GM23338 (cell line): ENCODE data around the gene C10orf90. TPM values are rescaled to one million over a fixed set of nuclear protein-coding genes. Genes with fewer than 3 reads are reported as not detected.

Experiments used
- ATAC-seq: fragments of 200-7000 bp; cut with Tn5 transposase; 3 replicates; pipeline ENCODE4 v1.9.1; 2020
- DNase-seq: peaks from one replicate; pipeline ENCODE4 v3.0.0-alpha.2; 2015; ENCODE audit warnings: low spot score
- H2AFZ ChIP-seq: fragments of 200-600 bp; sonication (generic); 2 replicates; pipeline ENCODE4 v1.8.0; 2016; ENCODE audit warnings: antibody characterized with exemption, mild to moderate bottlenecking, moderate library complexity
- H3F3A ChIP-seq: fragments of 200-600 bp; sonication (generic); replicated peaks from 2 replicates; pipeline ENCODE4 v1.8.0; 2017; ENCODE audit warnings: antibody characterized with exemption, mixed run types, low read depth
- H3K27ac ChIP-seq: fragments of 200-600 bp; sonication (generic); 2 replicates; pipeline ENCODE4 v1.6.1; 2016; ENCODE audit warnings: low read depth
- H3K27me3 ChIP-seq: fragments of 200-600 bp; sonication (generic); 2 replicates; pipeline ENCODE4 v1.8.0; 2016; ENCODE audit warnings: mild to moderate bottlenecking, mixed run types, moderate library complexity; ENCODE audit not compliant: insufficient read depth
- H3K36me3 ChIP-seq: fragments of 200-600 bp; sonication (generic); 2 replicates; pipeline ENCODE4 v1.8.0; 2016; ENCODE audit warnings: mild to moderate bottlenecking; ENCODE audit not compliant: insufficient read depth
- H3K4me1 ChIP-seq: fragments of 200-600 bp; sonication (generic); 2 replicates; pipeline ENCODE4 v1.8.0; 2016; ENCODE audit warnings: mild to moderate bottlenecking, moderate library complexity; ENCODE audit not compliant: insufficient read depth
- H3K4me2 ChIP-seq: fragments of 200-600 bp; sonication (generic); 2 replicates; pipeline ENCODE4 v1.7.1; 2017; ENCODE audit warnings: mixed run types
- H3K4me3 ChIP-seq: fragments of 200-600 bp; sonication (generic); 2 replicates; pipeline ENCODE4 v1.6.1; 2016; ENCODE audit warnings: mixed run types
- H3K79me2 ChIP-seq: fragments of 200-600 bp; sonication (generic); replicated peaks from 2 replicates; pipeline ENCODE4 v1.8.0; 2017; ENCODE audit warnings: mild to moderate bottlenecking; ENCODE audit not compliant: insufficient read depth
- H3K9me2 ChIP-seq: fragments of 200-600 bp; sonication (generic); 2 replicates; pipeline ENCODE4 v1.8.0; 2017; ENCODE audit not compliant: insufficient read depth
- H4K20me1 ChIP-seq: fragments of 200-600 bp; sonication (generic); replicated peaks from 2 replicates; pipeline ENCODE4 v1.8.0; 2017; ENCODE audit warnings: mild to moderate bottlenecking; ENCODE audit not compliant: insufficient read depth
- H3K27ac Mint-ChIP-seq: 2 replicates; pipeline ENCODE4 v1.8.0; 2020; ENCODE audit warnings: inconsistent platforms, mild to moderate bottlenecking, moderate library complexity, mixed read lengths
- H3K27me3 Mint-ChIP-seq: 3 replicates; pipeline ENCODE4 v1.8.0; 2022; ENCODE audit warnings: low read depth, mild to moderate bottlenecking, moderate library complexity, mixed read lengths, inconsistent platforms; ENCODE audit not compliant: insufficient read depth, poor library complexity
- H3K36me3 Mint-ChIP-seq: 3 replicates; pipeline ENCODE4 v1.8.0; 2021; ENCODE audit warnings: low read depth, mild to moderate bottlenecking, inconsistent platforms, moderate library complexity, mixed read lengths
- H3K4me1 Mint-ChIP-seq: 3 replicates; pipeline ENCODE4 v1.8.0; 2020; ENCODE audit warnings: mild to moderate bottlenecking, inconsistent platforms, mixed read lengths
- H3K4me3 Mint-ChIP-seq: 3 replicates; pipeline ENCODE4 v1.8.0; 2021; ENCODE audit warnings: moderate library complexity, mild to moderate bottlenecking, inconsistent platforms, mixed read lengths
- H3K9me3 Mint-ChIP-seq: 3 replicates; pipeline ENCODE4 v1.8.0; 2020; ENCODE audit warnings: moderate library complexity, mild to moderate bottlenecking, inconsistent platforms, mixed read lengths
- CREB1 ChIP-seq: fragments of 250-450 bp; sonication (Bioruptor Pico); IDR thresholded peaks from 2 replicates; pipeline ENCODE4 v1.5.0; 2020; ENCODE audit warnings: low read depth, mild to moderate bottlenecking, moderate library complexity
- CTCF ChIP-seq, 2 experiments: fragments of 200-600 bp in 1 of 2; sonication (generic) in 1 of 2; conservative IDR thresholded peaks; 2 replicates each; pipeline versions ENCODE4 v1.5.1 to v1.6.1; 2016 to 2017; ENCODE audit warnings: antibody characterized with exemption in 2 of 2, low read depth in 2 of 2, mild to moderate bottlenecking in 2 of 2, moderate library complexity in 1 of 2
- EZH2 ChIP-seq: fragments of 200-600 bp; sonication (generic); IDR thresholded peaks from one replicate; pipeline ENCODE4 v1.8.0; 2017; ENCODE audit warnings: antibody characterized with exemption, mild to moderate bottlenecking, low read depth; ENCODE audit not compliant: unreplicated experiment
- EZH2phosphoT487 ChIP-seq: fragments of 200-600 bp; sonication (generic); IDR thresholded peaks from one replicate; pipeline ENCODE4 v1.8.1; 2018; ENCODE audit warnings: antibody characterized with exemption; ENCODE audit not compliant: unreplicated experiment
- JUNB ChIP-seq: IDR thresholded peaks from one replicate; pipeline ENCODE4 v1.6.1; 2016; ENCODE audit warnings: antibody characterized with exemption; ENCODE audit not compliant: unreplicated experiment
- NANOG ChIP-seq: IDR thresholded peaks from 2 replicates; pipeline ENCODE4 v1.6.1; 2016; ENCODE audit warnings: antibody characterized with exemption, borderline replicate concordance
- POLR2AphosphoS5 ChIP-seq: IDR thresholded peaks from 2 replicates; pipeline ENCODE4 v1.6.1; 2016; ENCODE audit warnings: antibody characterized with exemption, low read depth
- REST ChIP-seq: IDR thresholded peaks from one replicate; pipeline ENCODE4 v1.6.1; 2018; ENCODE audit warnings: antibody characterized with exemption; ENCODE audit not compliant: unreplicated experiment
- STAT1 ChIP-seq: IDR thresholded peaks from one replicate; pipeline ENCODE4 v1.6.1; 2016; ENCODE audit warnings: antibody characterized with exemption; ENCODE audit not compliant: unreplicated experiment
- ZNF114 ChIP-seq: fragments of 250-450 bp; sonication (Bioruptor Pico); IDR thresholded peaks from 2 replicates; pipeline ENCODE4 v1.5.0; 2020; ENCODE audit warnings: mild to moderate bottlenecking, moderate library complexity
- ZNF331 ChIP-seq: fragments of 250-450 bp; sonication (Bioruptor Pico); IDR thresholded peaks from 2 replicates; pipeline ENCODE4 v1.5.0; 2020; ENCODE audit warnings: low read depth, mild to moderate bottlenecking, moderate library complexity
- ZNF462 ChIP-seq: fragments of 250-450 bp; sonication (Bioruptor Pico); IDR thresholded peaks from 2 replicates; pipeline ENCODE4 v1.5.0; 2020; ENCODE audit warnings: mild to moderate bottlenecking, moderate library complexity
- polyA plus RNA-seq: library from polyadenylated mRNA; unstranded; fragments of >200 nt; fragmentation: Nextera tagmentation; extraction: Ambion mirVana; gene quantifications from 2 replicates; pipeline ENCODE4 v1.2.1, GENCODE V29; 2016
- total RNA-seq: library from RNA; depleted of rRNA; stranded (reverse); fragments of >200 nt; shearing (Covaris generic); gene quantifications from 2 replicates; pipeline ENCODE4 v1.2.3, GENCODE V29; 2014
- TF ChIP-seq, protein P1 (sequence below): IDR thresholded peaks from 2 replicates; pipeline ENCODE4 v1.6.1; 2016; ENCODE audit warnings: antibody characterized with exemption

The C10orf90 gene
- total and polyA plus RNA-seq, 2 experiments from 2014 or later, result 0.76 to 0.97 TPM

GRCh38 chr10:126398924-126399323 is 271.6 kb downstream of the C10orf90 start:
- ATAC-seq (no peak), DNase-seq (no peak)
- H3K36me3 ChIP-seq, result no peaks in the 10 kb centered on the region
- no peaks in the 10 kb centered on the region for H3K4me1 ChIP-seq
- Mint-ChIP-seq H3K4me1 (peaks cover 13% of the 10 kb centered on the region), H3K36me3 (no peaks in the 10 kb centered on the region), H3K9me3 (no peaks in the 10 kb centered on the region; the same call in 2 of the 3 replicates), H3K27ac (no peak overlapping the region), H3K4me3 (no peak overlapping the region), H3K27me3 (peaks cover 2% of the 10 kb centered on the region)
- H3K27ac ChIP-seq, result no peak overlapping the region
- no peaks in the 10 kb centered on the region for H3F3A ChIP-seq
- H4K20me1 ChIP-seq, result no peaks in the 10 kb centered on the region
- no peaks in the 10 kb centered on the region for H3K27me3 ChIP-seq
- no peak overlapping the region for H3K4me3 ChIP-seq
- H2AFZ ChIP-seq, result no peak overlapping the region
- H3K9me2 ChIP-seq, result no peaks in the 10 kb centered on the region
- H3K4me2 ChIP-seq, result no peak overlapping the region
- TF ChIP-seq NANOG (no peak), STAT1 (no peak), EZH2phosphoT487 (no peak), ZNF462 (CRISPR knock-in tag) (no peak), ZNF114 (CRISPR knock-in tag) (no peak), EZH2 (no peak), POLR2AphosphoS5 (no peak), REST (no peak), ZNF331 (CRISPR knock-in tag) (no peak), CREB1 (CRISPR knock-in tag) (no peak), CTCF (conservative IDR thresholded peaks at IDR 0.05; ENCODE audit: low read depth in 2 of 2) (no peak), JUNB (no peak)
- TF ChIP-seq, protein P1, sequence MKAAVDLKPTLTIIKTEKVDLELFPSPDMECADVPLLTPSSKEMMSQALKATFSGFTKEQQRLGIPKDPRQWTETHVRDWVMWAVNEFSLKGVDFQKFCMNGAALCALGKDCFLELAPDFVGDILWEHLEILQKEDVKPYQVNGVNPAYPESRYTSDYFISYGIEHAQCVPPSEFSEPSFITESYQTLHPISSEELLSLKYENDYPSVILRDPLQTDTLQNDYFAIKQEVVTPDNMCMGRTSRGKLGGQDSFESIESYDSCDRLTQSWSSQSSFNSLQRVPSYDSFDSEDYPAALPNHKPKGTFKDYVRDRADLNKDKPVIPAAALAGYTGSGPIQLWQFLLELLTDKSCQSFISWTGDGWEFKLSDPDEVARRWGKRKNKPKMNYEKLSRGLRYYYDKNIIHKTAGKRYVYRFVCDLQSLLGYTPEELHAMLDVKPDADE, result no peak
- no peaks in the 10 kb centered on the region for H3K79me2 ChIP-seq
